Naive B cell (primary cell): ENCODE results near the gene RREB1. TPM values are rescaled to one million over a fixed set of nuclear protein-coding genes. Genes with fewer than 3 reads are reported as not detected.

Experiments
- ATAC-seq, 2 donors: fragments of 150-1000 bp; cut with Tn5 transposase; 2 replicates each; pipeline ENCODE4 v1.10.0; 2021; ENCODE audit warnings: low read depth in 2 of 2, mild to moderate bottlenecking in 2 of 2, moderate library complexity in 2 of 2
- DNase-seq: peaks from one replicate; pipeline ENCODE4 v3.0.0; 2022
- H3K27ac Mint-ChIP-seq, 6 donors: one replicate each; pipeline ENCODE4 v1.8.0; 2020 to 2022; ENCODE audit warnings: mild to moderate bottlenecking in 6 of 6, mixed read lengths in 6 of 6, moderate library complexity in 5 of 6, inconsistent platforms in 2 of 6
- H3K27me3 Mint-ChIP-seq, 3 donors: one replicate each; pipeline ENCODE4 v1.8.0; 2021 to 2022; ENCODE audit warnings: mixed read lengths in 3 of 3, mild to moderate bottlenecking in 1 of 3
- H3K36me3 Mint-ChIP-seq, 2 donors: one replicate each; pipeline ENCODE4 v1.8.0; 2020 to 2022; ENCODE audit warnings: mixed read lengths in 2 of 2, inconsistent platforms in 1 of 2, mild to moderate bottlenecking in 1 of 2
- H3K4me1 Mint-ChIP-seq, 3 donors: one replicate each; pipeline ENCODE4 v1.8.0; 2020 to 2022; ENCODE audit warnings: mixed read lengths in 3 of 3, inconsistent platforms in 1 of 3, mild to moderate bottlenecking in 1 of 3, moderate library complexity in 1 of 3
- H3K4me3 Mint-ChIP-seq, 8 donors: one replicate each; pipeline ENCODE4 v1.8.0; 2020 to 2022; ENCODE audit warnings: mild to moderate bottlenecking in 8 of 8, mixed read lengths in 8 of 8, moderate library complexity in 8 of 8, inconsistent platforms in 2 of 8
- H3K9me3 Mint-ChIP-seq, 7 donors: one replicate each; pipeline ENCODE4 v1.8.0; 2020 to 2022; ENCODE audit warnings: mixed read lengths in 7 of 7, mild to moderate bottlenecking in 5 of 7, inconsistent platforms in 2 of 7, moderate library complexity in 1 of 7
- polyA plus RNA-seq, 6 donors: library from polyadenylated mRNA; unstranded; fragments of 300-500 nt; fragmentation: Illumina TruSeq; gene quantifications; one replicate each; pipeline ENCODE4 v1.2.3, GENCODE V29; 2021; ENCODE audit warnings: low read depth in 6 of 6

Gene RREB1
- polyA plus RNA-seq, 6 donors from 2014 or later = 1.5 to 9.9 (median 5.2) TPM

GRCh38 chr6:7137335-7138045, 29.7 kb downstream of the RREB1 start:
- peaks cover 31 to 61% (median 40%) of the 10 kb centered on the region in 3 donors for H3K4me1 Mint-ChIP-seq
- peak overlapping the region; percentile 73 to 93 (median 88) for H3K4me3 Mint-ChIP-seq
- peak; percentile 8 to 16 for ATAC-seq
- peak overlapping the region; percentile 90 to 99 (median 97) for H3K27ac Mint-ChIP-seq
- H3K9me3 Mint-ChIP-seq = no peaks in the 10 kb centered on the region
- H3K27me3 Mint-ChIP-seq = no peaks in the 10 kb centered on the region
- H3K36me3 Mint-ChIP-seq = no peaks in the 10 kb centered on the region
- peak; percentile 22 for DNase-seq

GRCh38 chr6:7138046-7138531, 30.3 kb downstream of the RREB1 start:
- Mint-ChIP-seq H3K27me3 (no peaks in the 10 kb centered on the region), H3K4me1 (peaks cover 30 to 61% (median 42%) of the 10 kb centered on the region in 3 donors), H3K36me3 (no peaks in the 10 kb centered on the region), H3K9me3 (no peaks in the 10 kb centered on the region), H3K27ac (peak overlapping the region; percentile 90 to 99 (median 97)), H3K4me3 (peak overlapping the region in 7 of 8 donors; percentile 73 to 93 (median 87))
- ATAC-seq (no peak), DNase-seq (no peak)

- no peaks in the 10 kb centered on the region for H3K36me3 Mint-ChIP-seq
- peak overlapping the region in 5 of 6 donors; percentile 69 to 98 (median 75) for H3K27ac Mint-ChIP-seq
- peak; percentile 44 for DNase-seq
- H3K27me3 Mint-ChIP-seq = no peaks in the 10 kb centered on the region
- H3K4me1 Mint-ChIP-seq = peaks cover 34 to 66% (median 45%) of the 10 kb centered on the region in 3 donors
- peak overlapping the region in 6 of 8 donors; percentile 7 to 93 (median 66) for H3K4me3 Mint-ChIP-seq
- peak; percentile 24 to 44 for ATAC-seq
- no peaks in the 10 kb centered on the region for H3K9me3 Mint-ChIP-seq
Observed at GRCh38 chr6:7138921-7139358, 31.2 kb downstream of the RREB1 start.

GRCh38 chr6:7139835-7140470, 32.2 kb downstream of the RREB1 start:
- H3K9me3 Mint-ChIP-seq = no peaks in the 10 kb centered on the region
- no peaks in the 10 kb centered on the region for H3K36me3 Mint-ChIP-seq
- H3K27ac Mint-ChIP-seq = peak overlapping the region in 5 of 6 donors; percentile 69 to 94 (median 87)

GRCh38 chr6:7140631-7141378, 33.0 kb downstream of the RREB1 start:
- peak; percentile 76 to 77 for ATAC-seq
- no peaks in the 10 kb centered on the region for H3K27me3 Mint-ChIP-seq
- no peaks in the 10 kb centered on the region for H3K9me3 Mint-ChIP-seq
- peak overlapping the region; percentile 73 to 94 (median 88) for H3K4me3 Mint-ChIP-seq
- H3K4me1 Mint-ChIP-seq = peaks cover 37 to 74% (median 53%) of the 10 kb centered on the region in 3 donors
- DNase-seq = peak; percentile 79
- H3K36me3 Mint-ChIP-seq = no peaks in the 10 kb centered on the region
- peak overlapping the region; percentile 87 to 96 (median 90) for H3K27ac Mint-ChIP-seq

More at GRCh38 chr6:7139835-7140470, 32.2 kb downstream of the RREB1 start:
- ATAC-seq = no peak
- Mint-ChIP-seq H3K4me3 (peak overlapping the region; percentile 6 to 93 (median 85)), H3K4me1 (peaks cover 34 to 72% (median 49%) of the 10 kb centered on the region in 3 donors), H3K27me3 (no peaks in the 10 kb centered on the region)
- no peak for DNase-seq

- no peaks in the 10 kb centered on the region for H3K9me3 Mint-ChIP-seq
- peaks cover 44 to 74% (median 59%) of the 10 kb centered on the region in 3 donors for H3K4me1 Mint-ChIP-seq
- no peak for DNase-seq
- no peaks in the 10 kb centered on the region for H3K36me3 Mint-ChIP-seq
- no peaks in the 10 kb centered on the region for H3K27me3 Mint-ChIP-seq
- ATAC-seq = no peak
- H3K4me3 Mint-ChIP-seq = peak overlapping the region; percentile 30 to 91 (median 63)
- H3K27ac Mint-ChIP-seq = peak overlapping the region in 3 of 6 donors; percentile 62 to 67 (median 63)
Observed at GRCh38 chr6:7142228-7142801, 34.6 kb downstream of the RREB1 start.

GRCh38 chr6:7142918-7143475, 35.2 kb downstream of the RREB1 start:
- H3K36me3 Mint-ChIP-seq = no peaks in the 10 kb centered on the region
- no peaks in the 10 kb centered on the region for H3K9me3 Mint-ChIP-seq
- no peaks in the 10 kb centered on the region for H3K27me3 Mint-ChIP-seq
- DNase-seq (no peak), ATAC-seq (no peak)
- H3K4me1 Mint-ChIP-seq = peaks cover 44 to 75% (median 59%) of the 10 kb centered on the region in 3 donors
- H3K4me3 Mint-ChIP-seq = peak overlapping the region; percentile 6 to 82 (median 63)
- peak overlapping the region in 4 of 6 donors; percentile 62 to 80 (median 68) for H3K27ac Mint-ChIP-seq

- ATAC-seq (no peak), DNase-seq (no peak)
- Mint-ChIP-seq H3K36me3 (no peaks in the 10 kb centered on the region), H3K27ac (peak overlapping the region in 3 of 6 donors; percentile 72 to 80 (median 74)), H3K4me3 (peak overlapping the region in 3 of 8 donors; percentile 6 to 74 (median 61)), H3K9me3 (no peaks in the 10 kb centered on the region), H3K4me1 (peaks cover 46 to 72% (median 57%) of the 10 kb centered on the region in 3 donors), H3K27me3 (no peaks in the 10 kb centered on the region)
Observed at GRCh38 chr6:7143476-7143974, 35.8 kb downstream of the RREB1 start.

GRCh38 chr6:7144872-7145584, 37.3 kb downstream of the RREB1 start:
- H3K27me3 Mint-ChIP-seq = no peaks in the 10 kb centered on the region
- no peak for ATAC-seq
- H3K36me3 Mint-ChIP-seq = no peaks in the 10 kb centered on the region
- no peaks in the 10 kb centered on the region for H3K9me3 Mint-ChIP-seq
- peaks cover 46 to 71% (median 57%) of the 10 kb centered on the region in 3 donors for H3K4me1 Mint-ChIP-seq
- H3K27ac Mint-ChIP-seq = peak overlapping the region in 2 of 6 donors; percentile 69 to 83
- DNase-seq = no peak
- peak overlapping the region in 6 of 8 donors; percentile 19 to 87 (median 73) for H3K4me3 Mint-ChIP-seq

GRCh38 chr6:7145585-7145884, 37.8 kb downstream of the RREB1 start:
- no peak for DNase-seq
- ATAC-seq = no peak
- Mint-ChIP-seq H3K36me3 (no peaks in the 10 kb centered on the region), H3K27me3 (no peaks in the 10 kb centered on the region), H3K9me3 (no peaks in the 10 kb centered on the region), H3K4me1 (peaks cover 48 to 73% (median 62%) of the 10 kb centered on the region in 3 donors), H3K27ac (peak overlapping the region in 3 of 6 donors; percentile 15 to 83 (median 69)), H3K4me3 (peak overlapping the region in 7 of 8 donors; percentile 13 to 87 (median 75))

GRCh38 chr6:7145885-7146828, 38.4 kb downstream of the RREB1 start:
- Mint-ChIP-seq H3K27ac (peak overlapping the region; percentile 63 to 91 (median 84)), H3K36me3 (no peaks in the 10 kb centered on the region), H3K9me3 (no peaks in the 10 kb centered on the region), H3K27me3 (no peaks in the 10 kb centered on the region), H3K4me3 (peak overlapping the region; percentile 49 to 88 (median 76)), H3K4me1 (peaks cover 51 to 77% (median 66%) of the 10 kb centered on the region in 3 donors)
- ATAC-seq (peak; percentile 59 to 69), DNase-seq (peak; percentile 13)
